ENCODE data around the gene GALNT12.

GALNT12 gene

GRCh38 chr9:98838155-98838867, 30.8 kb downstream of the GALNT12 start:
- no peak overlapping the region for H3K4me3 ChIP-seq (ENCODE audit: low read depth, low read length)
- POLR2A ChIA-PET: no interaction called here
- no peak for DNase-seq (ENCODE audit: low read depth, low spot score)
- no peak for TF ChIP-seq CTCF (IDR thresholded peaks at IDR 0.05; ENCODE audit: insufficient read depth, low read length, missing control alignments)
- CTCF ChIA-PET: interaction anchor here (0.8 to 6.1 kb wide), 5 partner anchors 9 to 160 kb away, joined by 3 to 62 read pairs (median 3); no protein-coding TSS in a partner anchor

DNA sequence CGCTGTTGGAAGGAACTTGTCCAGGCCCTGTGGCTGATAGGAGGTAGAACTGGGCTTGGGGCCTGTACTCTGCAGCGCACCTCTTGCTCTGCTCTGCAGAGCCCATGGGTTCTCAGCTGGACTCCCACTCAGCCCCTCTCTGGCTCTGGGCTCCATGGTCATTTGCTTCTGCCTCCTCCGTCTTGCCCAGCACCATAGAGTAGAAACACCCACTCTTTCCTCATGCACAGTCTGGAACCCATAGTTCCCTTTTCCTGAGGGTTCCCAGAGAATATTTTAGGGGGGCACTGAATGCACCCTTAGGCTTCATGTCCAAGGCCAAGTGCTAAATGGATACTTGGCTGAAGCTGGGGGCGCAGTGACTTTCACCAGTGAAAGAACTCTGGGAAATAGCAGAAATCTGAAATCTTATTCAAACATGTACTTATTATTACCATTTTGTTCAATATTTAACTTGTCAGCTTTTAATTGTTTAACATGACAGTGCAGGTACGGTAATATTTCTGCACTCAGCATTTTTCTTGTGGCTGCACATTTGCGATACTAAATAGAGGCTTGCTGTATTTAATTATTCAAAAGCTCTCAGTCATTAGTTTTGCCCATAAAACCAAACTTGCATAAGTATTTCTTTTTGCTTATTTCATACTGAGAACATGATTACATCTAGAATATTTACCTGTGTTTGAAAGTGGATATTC, 31.5 kb downstream of the GALNT12 start:
- ChIA-PET POLR2A (no interaction called here), CTCF (interaction anchor here (0.8 to 6.1 kb wide), 4 partner anchors 9 to 160 kb away, joined by 3 to 62 read pairs (median 4); no protein-coding TSS in a partner anchor)
- H3K4me3 ChIP-seq (ENCODE audit: low read depth, low read length): no peak overlapping the region
- DNase-seq (ENCODE audit: low read depth, low spot score): no peak
- TF ChIP-seq CTCF (IDR thresholded peaks at IDR 0.05; ENCODE audit: insufficient read depth, low read length, missing control alignments): no peak

GRCh38 chr9:98839724-98840123, 32.3 kb downstream of the GALNT12 start:
- no peak overlapping the region for H3K4me3 ChIP-seq (ENCODE audit: low read depth, low read length)
- no peak for TF ChIP-seq CTCF (IDR thresholded peaks at IDR 0.05; ENCODE audit: insufficient read depth, low read length, missing control alignments)
- ChIA-PET CTCF (interaction anchor here (1.4 to 6.1 kb wide), 2 partner anchors 8 to 136 kb away, joined by 4 to 62 read pairs; no protein-coding TSS in a partner anchor), POLR2A (no interaction called here)
- no peak for DNase-seq (ENCODE audit: low read depth, low spot score)

GRCh38 chr9:98842510-98842909, 35.0 kb downstream of the GALNT12 start:
- CTCF ChIA-PET: interaction anchor here (0.6 to 13.0 kb wide), 4 partner anchors 10 to 342 kb away, joined by 3 to 245 read pairs (median 3); no protein-coding TSS in a partner anchor
- no peak for DNase-seq (ENCODE audit: low read depth, low spot score)
- H3K4me3 ChIP-seq (ENCODE audit: low read depth, low read length): no peak overlapping the region
- POLR2A ChIA-PET: no interaction called here
- TF ChIP-seq CTCF (IDR thresholded peaks at IDR 0.05; ENCODE audit: insufficient read depth, low read length, missing control alignments): no peak

DNA sequence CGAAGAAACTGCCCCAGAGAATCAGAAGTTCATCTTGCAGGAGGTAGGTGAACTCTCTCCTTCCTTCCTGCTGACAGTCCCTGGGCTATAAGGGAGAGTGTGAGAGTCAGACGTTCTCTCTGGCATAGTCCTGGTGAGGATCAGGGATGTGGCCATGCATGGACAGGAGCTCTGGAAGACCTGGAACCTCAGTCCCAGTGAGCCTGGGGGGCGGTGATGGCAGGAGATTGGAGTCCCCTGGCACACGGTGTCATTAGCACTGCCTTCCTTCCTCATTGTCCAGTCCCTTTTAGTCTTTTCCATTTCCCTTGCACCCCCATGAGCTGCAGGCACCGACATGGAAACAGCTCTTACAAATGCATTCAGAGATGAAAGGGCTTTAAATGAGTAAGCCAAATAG, 38.6 kb downstream of the GALNT12 start:
- no peak for DNase-seq (ENCODE audit: low read depth, low spot score)
- ChIA-PET POLR2A (no interaction called here), CTCF (interaction anchor here (1.0 to 13.0 kb wide), 6 partner anchors 8 to 299 kb away, joined by 3 to 245 read pairs (median 28); partner anchors contain the start of gene GALNT12)
- no peak for TF ChIP-seq CTCF (IDR thresholded peaks at IDR 0.05; ENCODE audit: insufficient read depth, low read length, missing control alignments)
- H3K4me3 ChIP-seq (ENCODE audit: low read depth, low read length): no peak overlapping the region

GRCh38 chr9:98846879-98847278, 39.4 kb downstream of the GALNT12 start:
- DNase-seq (ENCODE audit: low read depth, low spot score): no peak
- no peak for TF ChIP-seq CTCF (IDR thresholded peaks at IDR 0.05; ENCODE audit: insufficient read depth, low read length, missing control alignments)
- POLR2A ChIA-PET: interaction anchor here (0.8 kb wide), 1 partner anchor 257 kb away, joined by 3 read pairs; no protein-coding TSS in a partner anchor

More at GRCh38 chr9:98846879-98847278, 39.4 kb downstream of the GALNT12 start:
- CTCF ChIA-PET: interaction anchor here (0.7 to 13.0 kb wide), 17 partner anchors 9 to 294 kb away, joined by 3 to 245 read pairs (median 7); partner anchors contain the start of gene GALNT12
- no peak overlapping the region for H3K4me3 ChIP-seq (ENCODE audit: low read depth, low read length)

Data from AG04449 (cell line).